Stimulated activated memory B cell treated with anti-CD40 and anti-IgM and Interleukin-4, amounts not matched to agents 10 μg/mL and 1 μg/mL and 100 μg/mL, for 72 hours (primary cell): ENCODE data around the gene HPD.
"Not testable (repeated sequence)": the region's sequence is repeated elsewhere in the genome, so short reads cannot be mapped to it uniquely, and the experiment has no call there.

Experiments used
- ATAC-seq: fragments of 150-1000 bp; cut with Tn5 transposase; 2 replicates; pipeline ENCODE4 v1.10.0; 2021
- H3K27ac Mint-ChIP-seq: one replicate; pipeline ENCODE4 v1.8.0; 2022; ENCODE audit warnings: mild to moderate bottlenecking, mixed read lengths
- H3K27me3 Mint-ChIP-seq: one replicate; pipeline ENCODE4 v1.8.0; 2022; ENCODE audit warnings: mixed read lengths
- H3K36me3 Mint-ChIP-seq: one replicate; pipeline ENCODE4 v1.8.0; 2022; ENCODE audit warnings: mixed read lengths
- H3K4me1 Mint-ChIP-seq: one replicate; pipeline ENCODE4 v1.8.0; 2022; ENCODE audit warnings: mixed read lengths
- H3K4me3 Mint-ChIP-seq: one replicate; pipeline ENCODE4 v1.8.0; 2022; ENCODE audit warnings: mild to moderate bottlenecking, moderate library complexity, mixed read lengths
- H3K9me3 Mint-ChIP-seq: one replicate; pipeline ENCODE4 v1.8.0; 2022; ENCODE audit warnings: mixed read lengths

Gene HPD

DNA sequence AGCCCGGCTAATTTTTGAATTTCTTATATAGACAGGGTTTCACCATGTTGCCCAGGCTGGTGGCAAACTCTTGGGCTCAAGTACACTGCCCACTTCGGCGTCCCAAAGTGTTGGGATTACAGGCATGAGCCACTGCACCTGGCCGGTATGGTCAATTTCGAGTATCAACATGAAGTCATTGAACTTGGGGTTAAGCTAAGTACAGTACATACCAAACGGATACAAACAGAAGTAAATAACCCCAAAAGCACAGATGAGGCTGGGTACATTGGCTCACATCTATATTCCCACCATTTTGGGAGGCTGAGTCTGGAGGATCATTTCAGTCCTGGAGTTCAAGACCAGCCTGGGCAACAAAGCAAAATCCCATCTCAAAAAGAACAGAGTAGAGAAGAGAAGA, 16.9 kb upstream of the HPD start:
- Mint-ChIP-seq H3K4me3 (no peak overlapping the region), H3K36me3 (no peaks in the 10 kb centered on the region), H3K27me3 (no peaks in the 10 kb centered on the region), H3K27ac (no peak overlapping the region), H3K9me3 (no peaks in the 10 kb centered on the region), H3K4me1 (no peaks in the 10 kb centered on the region)
- ATAC-seq = no peak

DNA sequence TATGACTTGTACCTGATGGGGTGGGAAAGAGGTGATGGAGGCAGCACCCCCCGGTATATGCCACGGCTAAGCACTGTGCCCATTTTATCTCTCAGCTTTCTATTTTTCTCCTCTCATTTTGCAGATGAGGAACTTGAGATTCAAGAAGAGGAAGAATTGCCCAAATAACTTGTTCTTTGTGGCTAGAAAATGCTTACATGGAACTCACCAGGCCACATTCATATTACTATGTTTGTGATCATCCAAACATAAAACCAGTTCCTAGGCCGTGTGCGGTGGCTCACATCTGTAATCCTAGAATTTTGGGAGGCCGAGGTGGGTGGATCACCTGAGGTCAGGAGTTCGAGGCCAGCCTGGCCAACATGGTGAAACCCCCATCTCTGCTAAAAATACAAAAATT, 15.4 kb upstream of the HPD start:
- Mint-ChIP-seq H3K27me3 (no peaks in the 10 kb centered on the region), H3K4me1 (no peaks in the 10 kb centered on the region), H3K36me3 (no peaks in the 10 kb centered on the region), H3K9me3 (no peaks in the 10 kb centered on the region), H3K4me3 (no peak overlapping the region), H3K27ac (no peak overlapping the region)
- ATAC-seq = no peak

DNA sequence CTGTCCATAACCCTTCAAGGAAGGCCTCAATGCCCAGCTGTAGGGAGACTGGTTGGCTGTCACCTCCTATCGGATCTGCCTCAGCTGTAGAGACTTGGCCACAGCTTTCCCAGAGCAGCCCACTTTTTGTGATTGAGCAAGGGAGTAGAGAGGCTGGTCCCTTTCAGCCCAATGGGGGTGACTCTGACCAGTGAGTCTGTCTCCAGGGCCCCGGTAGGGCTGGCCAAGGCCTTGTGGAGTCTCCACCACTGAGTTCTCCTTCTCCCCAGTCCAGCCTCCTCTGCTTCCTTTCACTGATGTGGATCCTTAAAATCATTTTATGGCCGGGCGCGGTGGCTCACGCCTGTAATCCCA, 14.5 kb upstream of the HPD start:
- H3K27ac Mint-ChIP-seq = no peak overlapping the region
- H3K27me3 Mint-ChIP-seq = no peaks in the 10 kb centered on the region
- no peaks in the 10 kb centered on the region for H3K4me1 Mint-ChIP-seq
- no peak for ATAC-seq
- H3K9me3 Mint-ChIP-seq = no peaks in the 10 kb centered on the region
- H3K36me3 Mint-ChIP-seq = no peaks in the 10 kb centered on the region
- no peak overlapping the region for H3K4me3 Mint-ChIP-seq

DNA sequence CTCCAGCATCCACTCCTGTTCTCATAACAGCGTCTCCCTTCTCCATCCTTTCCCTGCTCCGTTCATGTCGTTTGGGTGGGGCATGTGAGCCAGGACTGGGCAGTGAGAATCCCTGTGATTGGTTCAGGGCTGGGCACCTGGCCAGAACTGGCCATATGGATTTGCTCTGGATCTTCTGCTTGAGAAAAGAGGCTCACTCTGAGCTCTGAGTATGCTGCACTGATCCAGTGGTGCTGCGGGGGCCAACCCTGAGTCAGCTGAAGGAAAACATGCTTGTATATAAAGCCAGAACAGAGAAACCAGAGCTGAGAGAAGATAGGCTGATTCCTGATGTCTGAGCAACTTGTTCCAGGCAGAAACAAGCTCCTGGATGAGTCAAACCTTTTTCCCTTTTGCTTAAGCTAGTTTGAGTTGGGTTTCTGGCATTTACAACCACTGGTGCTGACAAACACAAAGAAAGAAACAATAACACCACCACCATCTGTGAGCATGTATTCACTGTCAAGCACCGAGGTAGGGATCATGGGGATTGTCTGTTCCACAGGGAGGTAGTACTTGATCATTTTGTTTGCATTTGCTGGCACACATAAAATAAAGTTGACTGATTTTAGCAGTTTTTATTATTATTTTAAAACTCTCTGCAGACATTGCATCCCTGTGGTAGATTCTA, 14.0 kb upstream of the HPD start:
- Mint-ChIP-seq H3K27ac (no peak overlapping the region), H3K36me3 (no peaks in the 10 kb centered on the region), H3K4me3 (no peak overlapping the region), H3K4me1 (no peaks in the 10 kb centered on the region), H3K27me3 (no peaks in the 10 kb centered on the region), H3K9me3 (no peaks in the 10 kb centered on the region)
- no peak for ATAC-seq

DNA sequence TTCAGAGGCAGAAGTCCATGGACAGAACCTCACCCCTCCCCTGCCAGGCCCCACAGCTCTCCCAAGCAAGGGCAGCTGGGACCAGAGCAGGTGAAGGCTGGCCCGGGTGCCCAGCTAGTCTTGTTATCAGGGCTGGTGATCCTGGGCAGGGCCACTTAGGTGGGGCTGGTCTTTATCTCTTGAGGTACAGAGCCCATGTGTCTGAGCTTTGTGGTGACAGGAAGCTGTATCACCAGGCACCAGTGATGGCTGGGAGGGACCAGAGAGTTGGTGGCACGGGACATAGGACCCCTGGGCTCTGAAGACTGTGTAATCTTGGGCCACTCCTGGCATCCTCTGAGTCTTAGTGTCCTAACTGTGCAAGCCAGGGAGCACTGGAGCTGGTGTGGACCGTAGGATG, 12.8 kb upstream of the HPD start:
- ATAC-seq = no peak
- Mint-ChIP-seq H3K27ac (no peak overlapping the region), H3K27me3 (no peaks in the 10 kb centered on the region), H3K9me3 (no peaks in the 10 kb centered on the region), H3K4me3 (no peak overlapping the region), H3K36me3 (no peaks in the 10 kb centered on the region), H3K4me1 (no peaks in the 10 kb centered on the region)

DNA sequence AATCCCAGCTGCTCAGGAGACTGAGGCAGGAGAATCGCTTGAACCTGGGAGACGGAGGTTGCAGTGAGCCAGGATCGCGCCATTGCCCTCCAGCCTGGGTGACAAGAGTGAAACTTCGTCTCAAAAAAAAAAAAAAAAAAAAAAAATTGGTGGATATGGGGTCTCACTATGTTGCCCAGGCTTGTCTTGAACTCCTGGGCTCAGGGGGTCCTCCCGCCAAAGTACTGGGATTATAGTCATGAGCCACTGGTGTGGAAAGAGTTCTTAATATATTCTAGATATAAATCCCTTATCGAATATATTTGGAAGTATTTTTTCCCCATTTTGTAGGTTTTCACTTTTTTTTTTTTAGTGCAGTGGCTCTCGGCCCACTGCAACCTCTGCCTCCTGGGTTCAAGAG, 10.6 kb upstream of the HPD start:
- H3K4me1 Mint-ChIP-seq, H3K4me3 Mint-ChIP-seq, ATAC-seq, H3K27ac Mint-ChIP-seq, H3K9me3 Mint-ChIP-seq, H3K27me3 Mint-ChIP-seq, H3K36me3 Mint-ChIP-seq: not testable (repeated sequence)

DNA sequence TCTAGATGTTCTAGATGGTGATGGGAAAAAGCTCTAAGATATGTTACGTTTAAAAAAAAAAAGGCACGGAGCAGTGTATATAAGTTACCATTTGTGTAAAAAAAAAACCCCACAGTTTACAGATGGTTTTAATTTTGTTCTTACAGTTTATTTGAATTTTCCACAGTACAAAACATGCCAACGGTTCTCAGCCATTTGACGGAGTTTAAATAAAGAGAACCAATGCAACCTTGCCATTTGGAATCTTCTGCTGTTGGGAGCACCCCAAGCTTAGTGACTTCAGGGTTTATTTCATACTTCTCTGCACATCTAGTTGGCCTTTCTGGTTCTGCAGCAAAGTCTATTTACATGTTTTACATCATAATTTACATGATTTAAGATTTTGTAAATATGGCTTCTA, 7.7 kb upstream of the HPD start:
- no peaks in the 10 kb centered on the region for H3K4me1 Mint-ChIP-seq
- no peaks in the 10 kb centered on the region for H3K9me3 Mint-ChIP-seq
- no peak overlapping the region for H3K27ac Mint-ChIP-seq

DNA sequence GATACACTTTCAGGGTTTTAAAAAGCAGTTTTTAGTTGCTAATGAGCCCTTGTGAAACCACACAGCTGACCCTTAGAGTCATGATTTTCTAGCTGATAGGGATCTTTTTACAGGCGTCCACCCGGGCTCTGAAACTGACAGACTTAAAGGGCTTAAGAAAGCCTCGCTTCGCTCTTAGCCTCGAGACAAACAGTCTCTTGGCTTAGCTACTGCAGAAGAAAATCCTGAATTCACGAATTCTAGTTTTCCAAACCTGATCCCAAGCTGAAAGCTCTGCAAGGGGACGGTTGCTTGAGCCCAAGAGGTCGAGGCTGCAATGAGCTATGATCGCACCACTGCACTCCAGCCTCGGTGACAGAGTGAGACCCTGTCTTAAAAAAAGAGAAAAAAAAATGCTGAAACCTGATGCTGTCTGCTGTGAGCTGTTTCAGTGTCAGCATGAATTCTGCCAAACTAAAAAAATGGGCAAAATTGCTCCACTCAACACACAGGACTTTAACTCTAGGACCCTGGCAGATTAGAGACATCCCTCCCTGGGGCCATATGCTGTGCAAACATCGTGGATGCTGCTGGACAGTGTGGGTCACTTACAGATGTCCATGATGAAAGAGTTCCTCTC, 3.1 kb upstream of the HPD start:
- H3K4me1 Mint-ChIP-seq = peaks cover 12% of the 10 kb centered on the region
- H3K27me3 Mint-ChIP-seq = no peaks in the 10 kb centered on the region
- no peak overlapping the region for H3K4me3 Mint-ChIP-seq
- no peaks in the 10 kb centered on the region for H3K9me3 Mint-ChIP-seq
- no peak overlapping the region for H3K27ac Mint-ChIP-seq
- H3K36me3 Mint-ChIP-seq = no peaks in the 10 kb centered on the region
- ATAC-seq = no peak

More for the DNA sequence above, 7.7 kb upstream of the HPD start:
- no peak overlapping the region for H3K4me3 Mint-ChIP-seq
- no peaks in the 10 kb centered on the region for H3K36me3 Mint-ChIP-seq
- no peaks in the 10 kb centered on the region for H3K27me3 Mint-ChIP-seq
- ATAC-seq = no peak

DNA sequence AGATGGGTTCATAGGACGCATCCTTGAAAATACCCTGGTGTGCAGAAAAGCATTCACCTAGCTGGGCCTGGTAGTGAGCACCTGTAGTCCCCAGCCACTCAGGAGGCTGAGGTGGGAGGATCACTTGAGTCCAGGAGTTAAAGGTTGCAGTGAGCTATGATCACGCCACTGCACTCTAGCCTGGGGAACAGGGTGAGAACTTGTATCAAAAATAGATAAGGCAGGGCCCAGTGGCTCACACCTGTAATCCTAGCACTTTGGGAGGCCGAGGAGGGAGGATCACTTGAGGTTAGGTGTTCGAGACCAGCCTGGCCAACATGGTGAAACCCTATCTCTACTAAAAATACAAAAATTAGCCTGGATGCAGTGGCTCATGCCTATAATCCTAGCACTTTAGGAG, 2.0 kb upstream of the HPD start:
- H3K27ac Mint-ChIP-seq, ATAC-seq, H3K9me3 Mint-ChIP-seq, H3K4me3 Mint-ChIP-seq, H3K27me3 Mint-ChIP-seq, H3K36me3 Mint-ChIP-seq: not testable (repeated sequence)
- peaks cover 22% of the 10 kb centered on the region for H3K4me1 Mint-ChIP-seq

DNA sequence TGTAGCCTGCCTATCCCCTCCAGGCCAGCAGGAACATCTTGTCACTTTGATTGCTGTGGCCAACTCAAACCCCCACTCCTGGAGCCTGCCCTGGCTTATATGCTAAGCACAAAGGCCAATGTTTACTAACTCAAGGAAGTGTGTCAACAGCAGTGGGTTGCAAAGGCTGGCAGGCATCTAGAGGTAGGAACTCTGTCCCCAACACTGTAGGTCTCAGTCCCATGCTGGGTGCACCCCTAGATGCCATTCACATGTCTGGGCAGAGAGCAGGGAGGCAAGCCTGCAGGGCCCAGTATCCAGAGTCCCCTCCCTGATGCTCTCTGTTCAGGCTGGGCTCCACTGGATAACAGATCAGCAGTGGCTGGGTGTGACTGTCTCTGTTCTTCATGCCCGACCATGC, 1.6 kb upstream of the HPD start:
- Mint-ChIP-seq H3K9me3 (no peaks in the 10 kb centered on the region), H3K36me3 (no peaks in the 10 kb centered on the region), H3K4me1 (peaks cover 27% of the 10 kb centered on the region), H3K4me3 (no peak overlapping the region), H3K27ac (no peak overlapping the region), H3K27me3 (no peaks in the 10 kb centered on the region)
- ATAC-seq = no peak

DNA sequence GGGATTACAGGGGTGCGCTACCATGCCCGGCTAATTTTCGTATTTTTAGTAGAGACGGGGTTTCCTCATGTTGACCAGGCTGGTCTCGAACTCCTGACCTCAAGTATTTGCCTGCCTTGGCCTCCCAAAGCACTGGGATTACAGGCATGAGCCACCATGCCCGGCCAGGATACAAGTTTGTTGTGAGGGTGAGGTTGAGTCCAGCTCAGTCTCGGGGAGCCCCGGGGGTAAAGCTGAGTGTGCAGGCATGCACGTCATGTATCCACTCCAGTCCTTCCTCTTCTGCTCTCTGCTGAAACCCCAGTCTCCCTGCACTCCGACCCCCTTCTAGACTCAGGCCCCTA, 369 bp downstream of the HPD start:
- peaks cover 28% of the 10 kb centered on the region for H3K4me1 Mint-ChIP-seq
- no peaks in the 10 kb centered on the region for H3K9me3 Mint-ChIP-seq
- ATAC-seq = no peak
- no peaks in the 10 kb centered on the region for H3K36me3 Mint-ChIP-seq
- no peak overlapping the region for H3K4me3 Mint-ChIP-seq
- peak overlapping the region; percentile 64 for H3K27ac Mint-ChIP-seq
- H3K27me3 Mint-ChIP-seq = no peaks in the 10 kb centered on the region

DNA sequence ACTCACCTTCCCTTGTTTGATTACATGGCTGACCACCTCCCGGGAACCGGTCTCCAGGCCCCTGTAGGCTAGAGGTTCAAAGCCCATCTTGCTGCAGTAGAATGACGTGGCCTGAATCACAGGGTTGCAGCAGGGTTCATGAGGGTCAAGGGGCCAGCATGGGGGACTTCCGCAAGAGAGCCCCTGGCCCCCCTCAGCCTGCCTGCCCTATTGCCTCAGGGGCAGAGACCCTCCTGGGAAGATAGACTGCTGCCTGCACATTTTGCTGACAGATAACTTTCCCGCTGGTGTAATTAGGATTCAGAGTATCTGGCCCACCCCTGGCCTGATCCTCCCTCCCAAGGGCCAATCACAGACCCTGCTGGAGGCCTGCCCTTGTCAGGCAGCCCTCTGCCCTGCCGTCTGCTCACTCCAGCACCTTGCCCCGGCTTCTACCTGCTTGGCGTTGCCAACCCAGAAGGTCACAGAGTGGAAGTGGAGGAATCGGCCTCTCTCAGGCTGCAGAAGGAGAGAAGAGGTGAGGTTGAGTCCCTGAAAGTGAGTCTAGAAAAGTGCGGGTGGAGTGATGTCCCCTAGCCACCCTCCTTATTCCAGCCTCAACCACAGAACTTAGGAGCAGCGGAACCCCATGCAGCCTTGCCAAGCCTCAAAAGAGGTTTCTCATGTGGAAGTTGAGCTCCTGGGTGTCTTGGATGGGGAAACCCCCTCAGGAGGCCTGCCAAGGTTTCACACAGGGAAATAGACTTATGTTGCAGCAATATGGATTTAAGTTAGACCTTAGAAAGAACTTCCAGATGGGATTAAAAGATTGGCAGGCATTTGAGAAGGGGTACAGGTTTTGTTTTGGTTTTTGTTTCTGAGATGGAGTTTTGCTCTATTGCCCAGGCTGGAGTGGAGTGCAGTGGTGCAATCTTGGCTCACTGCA, 1.1 kb downstream of the HPD start:
- H3K27ac Mint-ChIP-seq = no peak overlapping the region
- no peak overlapping the region for H3K4me3 Mint-ChIP-seq
- no peak for ATAC-seq
- peaks cover 28% of the 10 kb centered on the region for H3K4me1 Mint-ChIP-seq
- no peaks in the 10 kb centered on the region for H3K36me3 Mint-ChIP-seq
- H3K27me3 Mint-ChIP-seq = no peaks in the 10 kb centered on the region
- no peaks in the 10 kb centered on the region for H3K9me3 Mint-ChIP-seq

DNA sequence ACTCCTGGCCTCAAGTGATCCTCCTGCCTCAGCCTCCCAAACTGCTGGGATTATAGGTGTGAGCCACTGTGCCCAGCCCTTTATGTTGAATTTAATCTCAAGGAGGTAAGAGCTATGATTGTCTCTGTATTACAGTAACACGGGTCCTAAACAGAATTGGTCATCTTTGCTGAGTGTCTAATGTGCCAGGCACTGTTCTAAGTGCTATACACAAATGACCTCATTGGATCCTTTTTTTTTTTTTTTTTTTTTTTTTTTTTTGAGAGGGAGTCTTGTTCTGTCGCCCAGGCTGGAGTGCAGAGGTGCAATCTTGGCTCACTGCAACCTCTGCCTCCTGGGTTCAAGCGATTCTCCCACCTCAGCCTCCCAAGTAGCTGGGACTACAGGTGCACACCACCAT, 6.3 kb downstream of the HPD start:
- H3K27me3 Mint-ChIP-seq, H3K9me3 Mint-ChIP-seq, H3K27ac Mint-ChIP-seq, ATAC-seq, H3K36me3 Mint-ChIP-seq, H3K4me3 Mint-ChIP-seq: not testable (repeated sequence)
- H3K4me1 Mint-ChIP-seq = peaks cover 29% of the 10 kb centered on the region

DNA sequence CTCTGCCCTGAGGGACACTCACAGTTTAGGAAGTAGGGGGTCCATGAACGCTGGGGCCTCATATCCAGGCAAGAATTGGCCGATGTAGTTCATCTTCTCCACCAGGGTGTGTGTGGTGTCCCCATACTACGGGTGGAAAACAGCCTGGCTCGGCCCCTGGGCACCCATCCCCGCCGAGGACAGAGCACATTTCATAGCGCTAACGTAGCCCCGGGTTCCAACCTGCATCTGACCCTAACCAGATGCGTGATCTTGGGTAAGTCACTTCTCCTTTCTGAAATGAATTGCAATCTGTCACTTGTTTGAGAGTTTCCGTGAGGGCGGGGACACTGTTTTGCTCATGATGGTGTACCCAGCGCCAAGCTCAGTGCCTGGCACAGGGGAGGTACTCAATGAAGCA, 9.0 kb downstream of the HPD start:
- peak; percentile 73 for ATAC-seq
- H3K4me1 Mint-ChIP-seq = peaks cover 13% of the 10 kb centered on the region
- H3K36me3 Mint-ChIP-seq = no peaks in the 10 kb centered on the region
- no peaks in the 10 kb centered on the region for H3K27me3 Mint-ChIP-seq
- no peaks in the 10 kb centered on the region for H3K9me3 Mint-ChIP-seq
- no peak overlapping the region for H3K4me3 Mint-ChIP-seq
- no peak overlapping the region for H3K27ac Mint-ChIP-seq

DNA sequence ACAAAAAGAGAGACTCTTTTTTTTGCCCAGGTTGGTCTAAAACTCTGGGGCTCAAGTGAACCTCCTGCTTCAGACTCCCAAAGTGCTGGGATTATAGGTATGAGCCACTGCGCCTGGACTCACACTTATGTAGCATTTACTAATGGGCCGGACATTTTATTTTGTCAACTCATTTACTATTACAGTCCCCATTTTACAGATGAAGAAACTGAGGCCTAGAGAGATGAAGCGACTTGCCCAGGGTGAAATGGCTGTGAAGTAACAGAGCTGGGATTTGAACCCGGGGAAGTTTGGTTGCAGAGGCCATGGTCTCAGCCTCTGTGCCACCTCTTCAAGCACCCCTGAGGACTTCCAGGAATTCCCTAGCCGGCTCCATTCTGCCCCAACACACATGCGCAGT, 9.4 kb downstream of the HPD start:
- no peak for ATAC-seq
- no peaks in the 10 kb centered on the region for H3K9me3 Mint-ChIP-seq
- H3K27me3 Mint-ChIP-seq = no peaks in the 10 kb centered on the region
- no peak overlapping the region for H3K27ac Mint-ChIP-seq
- H3K36me3 Mint-ChIP-seq = no peaks in the 10 kb centered on the region
- no peak overlapping the region for H3K4me3 Mint-ChIP-seq
- H3K4me1 Mint-ChIP-seq = peaks cover 13% of the 10 kb centered on the region

DNA sequence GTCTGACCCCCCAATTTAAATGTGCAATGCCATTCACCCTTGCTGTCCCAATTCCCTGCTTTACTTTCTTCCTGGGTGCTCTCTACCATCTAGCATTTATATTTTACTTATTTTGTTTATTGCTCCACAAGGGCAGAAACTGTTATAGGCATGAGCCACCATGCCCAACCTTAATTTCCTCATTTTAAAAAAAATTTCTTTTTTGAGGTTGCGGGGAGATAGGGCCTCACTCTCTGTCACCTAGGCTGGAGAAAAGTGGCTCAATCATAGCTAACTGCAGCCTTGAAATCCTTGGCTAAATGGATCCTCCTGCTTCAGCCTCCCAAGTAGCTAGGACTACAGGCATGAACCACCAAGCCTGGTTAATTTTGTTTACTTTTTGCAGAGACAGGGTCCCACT, 13.0 kb downstream of the HPD start:
- H3K27me3 Mint-ChIP-seq = no peaks in the 10 kb centered on the region
- H3K36me3 Mint-ChIP-seq = no peaks in the 10 kb centered on the region
- peaks cover 13% of the 10 kb centered on the region for H3K4me1 Mint-ChIP-seq
- no peak for ATAC-seq
- H3K27ac Mint-ChIP-seq = no peak overlapping the region
- H3K4me3 Mint-ChIP-seq = no peak overlapping the region
- no peaks in the 10 kb centered on the region for H3K9me3 Mint-ChIP-seq
